Measurements from ENCODE around the gene AMIGO2. TPM values are rescaled to one million over a fixed set of nuclear protein-coding genes. Genes with fewer than 3 reads are reported as not detected.
"Not testable (repeated sequence)": the region's sequence is repeated elsewhere in the genome, so short reads cannot be mapped to it uniquely, and the experiment has no call there.

The AMIGO2 gene
- total and polyA plus RNA-seq, 9 donors, result 13.1 to 65.5 (median 29.2) TPM

DNA sequence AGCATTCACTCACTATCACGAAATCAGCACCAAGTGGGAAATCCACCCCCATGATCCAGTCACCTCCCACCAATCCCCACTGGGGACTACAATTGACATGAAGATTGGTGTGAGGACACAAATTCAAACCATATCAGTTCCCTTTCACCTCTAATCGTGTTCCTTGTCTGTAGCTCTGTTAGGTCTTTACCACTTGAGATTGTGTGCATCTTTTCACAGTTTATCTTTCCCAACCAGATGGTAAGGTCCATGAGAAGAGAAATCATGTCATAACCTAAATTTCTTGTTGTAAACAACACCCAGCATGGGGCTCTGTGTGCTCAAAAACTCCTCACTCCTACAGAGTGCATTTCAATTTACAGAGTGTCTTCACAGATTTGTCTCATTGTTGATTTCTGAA lies 27.5 kb downstream of the AMIGO2 start:
- TF ChIP-seq EP300 (IDR thresholded peaks at IDR 0.05), result no peak
- no peak for TF ChIP-seq POLR2A (IDR thresholded peaks at IDR 0.05)
- TF ChIP-seq, protein P1, sequence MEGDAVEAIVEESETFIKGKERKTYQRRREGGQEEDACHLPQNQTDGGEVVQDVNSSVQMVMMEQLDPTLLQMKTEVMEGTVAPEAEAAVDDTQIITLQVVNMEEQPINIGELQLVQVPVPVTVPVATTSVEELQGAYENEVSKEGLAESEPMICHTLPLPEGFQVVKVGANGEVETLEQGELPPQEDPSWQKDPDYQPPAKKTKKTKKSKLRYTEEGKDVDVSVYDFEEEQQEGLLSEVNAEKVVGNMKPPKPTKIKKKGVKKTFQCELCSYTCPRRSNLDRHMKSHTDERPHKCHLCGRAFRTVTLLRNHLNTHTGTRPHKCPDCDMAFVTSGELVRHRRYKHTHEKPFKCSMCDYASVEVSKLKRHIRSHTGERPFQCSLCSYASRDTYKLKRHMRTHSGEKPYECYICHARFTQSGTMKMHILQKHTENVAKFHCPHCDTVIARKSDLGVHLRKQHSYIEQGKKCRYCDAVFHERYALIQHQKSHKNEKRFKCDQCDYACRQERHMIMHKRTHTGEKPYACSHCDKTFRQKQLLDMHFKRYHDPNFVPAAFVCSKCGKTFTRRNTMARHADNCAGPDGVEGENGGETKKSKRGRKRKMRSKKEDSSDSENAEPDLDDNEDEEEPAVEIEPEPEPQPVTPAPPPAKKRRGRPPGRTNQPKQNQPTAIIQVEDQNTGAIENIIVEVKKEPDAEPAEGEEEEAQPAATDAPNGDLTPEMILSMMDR (IDR thresholded peaks at IDR 0.05), result no peak
- Histone ChIP-seq H3K4me1 (ENCODE audit: insufficient read depth) (no peaks in the 10 kb centered on the region), H3K9me3 (peaks cover 0 to 4% of the 10 kb centered on the region in 2 donors), H3K27ac (no peak overlapping the region), H3K27me3 (no peaks in the 10 kb centered on the region), H3K4me3 (no peak overlapping the region), H3K36me3 (no peaks in the 10 kb centered on the region)
- WGBS, 3 donors, result 76 to 88% (median 78%) methylated on average over 2 of the region's 2 CpGs
- intact Hi-C loops (cut with DNase I), result no loop called here
- DNase-seq, result no peak

DNA sequence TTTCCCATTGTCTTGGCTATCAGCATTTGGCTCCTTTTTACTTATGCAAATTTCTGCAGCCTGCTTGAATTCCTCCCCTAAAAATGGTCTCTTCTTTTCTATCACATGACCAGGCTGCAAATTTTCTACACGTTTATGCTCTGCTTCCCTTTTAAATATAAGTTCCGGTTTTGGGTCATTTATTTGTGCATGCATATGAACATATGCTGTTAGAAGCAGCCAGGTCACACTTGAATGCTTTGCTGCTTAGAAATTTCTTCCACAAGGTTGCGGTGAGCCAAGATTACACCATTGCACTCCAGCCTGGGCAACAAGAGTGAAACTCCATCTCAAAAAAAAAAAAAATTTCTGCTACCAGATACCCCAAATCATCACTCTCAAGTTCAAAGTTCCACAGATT lies 28.5 kb downstream of the AMIGO2 start:
- H3K27me3 ChIP-seq; H3K4me1 ChIP-seq (ENCODE audit: insufficient read depth); DNase-seq; H3K9me3 ChIP-seq; H3K27ac ChIP-seq; H3K36me3 ChIP-seq; H3K4me3 ChIP-seq; intact Hi-C loops (cut with DNase I): not testable (repeated sequence)
- 83 to 89% (median 88%) methylated on average over 3 of the region's 3 CpGs for WGBS, 3 donors

DNA sequence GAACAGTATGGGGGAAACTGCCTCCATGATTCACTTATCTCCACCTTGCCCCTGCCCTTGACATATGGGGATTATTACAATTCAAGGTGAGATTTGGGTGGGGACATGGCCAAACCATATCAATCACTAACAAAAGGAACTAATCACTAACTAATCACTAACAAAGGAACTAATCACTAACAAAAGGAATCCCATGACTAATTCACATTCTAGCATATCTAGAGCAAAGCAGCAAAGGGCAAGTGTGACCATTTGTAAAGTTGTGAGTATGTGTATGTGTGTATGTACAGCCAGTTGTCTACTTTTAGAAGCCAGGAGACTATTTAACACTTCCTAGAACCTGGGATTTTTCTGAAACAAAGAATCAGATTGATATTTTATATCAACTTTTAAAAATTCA lies 31.2 kb downstream of the AMIGO2 start:
- TF ChIP-seq EP300 (IDR thresholded peaks at IDR 0.05) (no peak), POLR2A (IDR thresholded peaks at IDR 0.05) (no peak)
- TF ChIP-seq, protein P1 (IDR thresholded peaks at IDR 0.05), result no peak
- H3K36me3 ChIP-seq, result no peaks in the 10 kb centered on the region
- intact Hi-C loops (cut with DNase I), result no loop called here
- peaks cover 0 to 4% of the 10 kb centered on the region in 2 donors for H3K9me3 ChIP-seq
- no peaks in the 10 kb centered on the region for H3K4me1 ChIP-seq (ENCODE audit: insufficient read depth)
- DNase-seq, result no peak
- H3K27ac ChIP-seq, result no peak overlapping the region
- H3K4me3 ChIP-seq, result no peak overlapping the region
- H3K27me3 ChIP-seq, result no peaks in the 10 kb centered on the region

DNA sequence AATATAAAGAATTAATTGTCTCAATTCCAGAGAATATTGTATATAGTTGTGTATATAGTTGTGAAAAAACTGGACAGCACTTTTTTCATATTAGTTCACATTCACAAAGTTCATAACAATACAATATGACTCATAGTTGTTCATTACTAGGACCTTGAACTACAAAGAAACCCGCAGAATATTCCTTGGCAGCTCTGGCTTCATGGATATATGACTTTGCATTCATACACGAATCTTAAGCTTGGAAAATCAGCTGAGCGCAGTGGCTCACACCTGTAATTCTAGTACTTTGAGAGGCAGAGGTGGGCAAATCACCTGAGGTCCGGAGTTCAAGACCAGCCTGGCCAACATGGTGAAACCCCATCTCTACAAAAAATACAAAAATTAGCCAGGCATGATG lies 38.4 kb downstream of the AMIGO2 start:
- 72 to 75% (median 72%) methylated on average over 4 of the region's 4 CpGs for WGBS, 3 donors
- no peaks in the 10 kb centered on the region for H3K36me3 ChIP-seq
- TF ChIP-seq, protein P1 (IDR thresholded peaks at IDR 0.05), result no peak
- TF ChIP-seq POLR2A (IDR thresholded peaks at IDR 0.05) (no peak), EP300 (IDR thresholded peaks at IDR 0.05) (no peak)
- intact Hi-C loops (cut with DNase I), result no loop called here
- H3K4me3 ChIP-seq, result no peak overlapping the region
- H3K27ac ChIP-seq, result no peak overlapping the region
- DNase-seq, result no peak
- no peaks in the 10 kb centered on the region for H3K27me3 ChIP-seq
- no peaks in the 10 kb centered on the region for H3K9me3 ChIP-seq
- H3K4me1 ChIP-seq (ENCODE audit: insufficient read depth), result no peaks in the 10 kb centered on the region

DNA sequence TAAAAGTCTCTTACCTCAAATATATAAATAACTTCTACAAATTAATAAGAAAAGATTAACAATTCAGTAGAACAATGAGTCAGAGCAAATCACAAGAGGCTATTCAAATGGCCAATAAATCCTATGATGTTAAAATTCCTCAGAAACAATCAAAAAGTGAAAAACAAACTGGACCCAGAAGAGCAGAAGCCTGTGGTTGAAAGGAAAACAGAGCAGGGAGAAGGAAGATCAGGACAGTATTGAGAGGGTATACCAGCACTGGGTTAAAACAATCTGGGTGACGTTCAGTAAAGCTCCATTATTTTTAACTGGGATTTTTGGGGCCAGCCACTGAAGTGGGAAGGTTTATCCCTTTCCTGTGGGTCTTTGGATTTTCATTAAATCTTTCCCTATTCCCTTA lies 40.0 kb downstream of the AMIGO2 start:
- no peak overlapping the region for H3K27ac ChIP-seq
- TF ChIP-seq EP300 (IDR thresholded peaks at IDR 0.05) (no peak), POLR2A (IDR thresholded peaks at IDR 0.05) (no peak)
- TF ChIP-seq, protein P1 (IDR thresholded peaks at IDR 0.05), result no peak
- no peaks in the 10 kb centered on the region for H3K4me1 ChIP-seq (ENCODE audit: insufficient read depth)
- DNase-seq, result no peak
- H3K36me3 ChIP-seq, result no peaks in the 10 kb centered on the region
- no peak overlapping the region for H3K4me3 ChIP-seq
- intact Hi-C loops (cut with DNase I), result loop anchor here in 3 of 4 donors (10.0 kb wide), 4 partner anchors 345 to 665 kb away; partner anchors contain the start of gene RPAP3 (in 1 of the 3)
- no peaks in the 10 kb centered on the region for H3K27me3 ChIP-seq
- WGBS, 3 donors, result 88 to 89% (median 88%) methylated on average over 1 of the region's 1 CpG
- H3K9me3 ChIP-seq, result no peaks in the 10 kb centered on the region

Measured in ovary (tissue), 9 donors.